GM23338 (cell line): ENCODE measurements around the gene CAD. TPM values are rescaled to one million over a fixed set of nuclear protein-coding genes. Genes with fewer than 3 reads are reported as not detected.

Source experiments
- ATAC-seq: fragments of 200-7000 bp; cut with Tn5 transposase; 3 replicates; pipeline ENCODE4 v1.9.1; 2020
- DNase-seq: peaks from one replicate; pipeline ENCODE4 v3.0.0-alpha.2; 2015; ENCODE audit warnings: low spot score
- H2AFZ ChIP-seq: fragments of 200-600 bp; sonication (generic); 2 replicates; pipeline ENCODE4 v1.8.0; 2016; ENCODE audit warnings: antibody characterized with exemption, mild to moderate bottlenecking, moderate library complexity
- H3F3A ChIP-seq: fragments of 200-600 bp; sonication (generic); replicated peaks from 2 replicates; pipeline ENCODE4 v1.8.0; 2017; ENCODE audit warnings: antibody characterized with exemption, mixed run types, low read depth
- H3K27ac ChIP-seq: fragments of 200-600 bp; sonication (generic); 2 replicates; pipeline ENCODE4 v1.6.1; 2016; ENCODE audit warnings: low read depth
- H3K27me3 ChIP-seq: fragments of 200-600 bp; sonication (generic); 2 replicates; pipeline ENCODE4 v1.8.0; 2016; ENCODE audit warnings: mild to moderate bottlenecking, mixed run types, moderate library complexity; ENCODE audit not compliant: insufficient read depth
- H3K36me3 ChIP-seq: fragments of 200-600 bp; sonication (generic); 2 replicates; pipeline ENCODE4 v1.8.0; 2016; ENCODE audit warnings: mild to moderate bottlenecking; ENCODE audit not compliant: insufficient read depth
- H3K4me1 ChIP-seq: fragments of 200-600 bp; sonication (generic); 2 replicates; pipeline ENCODE4 v1.8.0; 2016; ENCODE audit warnings: mild to moderate bottlenecking, moderate library complexity; ENCODE audit not compliant: insufficient read depth
- H3K4me2 ChIP-seq: fragments of 200-600 bp; sonication (generic); 2 replicates; pipeline ENCODE4 v1.7.1; 2017; ENCODE audit warnings: mixed run types
- H3K4me3 ChIP-seq: fragments of 200-600 bp; sonication (generic); 2 replicates; pipeline ENCODE4 v1.6.1; 2016; ENCODE audit warnings: mixed run types
- H3K79me2 ChIP-seq: fragments of 200-600 bp; sonication (generic); replicated peaks from 2 replicates; pipeline ENCODE4 v1.8.0; 2017; ENCODE audit warnings: mild to moderate bottlenecking; ENCODE audit not compliant: insufficient read depth
- H3K9me2 ChIP-seq: fragments of 200-600 bp; sonication (generic); 2 replicates; pipeline ENCODE4 v1.8.0; 2017; ENCODE audit not compliant: insufficient read depth
- H4K20me1 ChIP-seq: fragments of 200-600 bp; sonication (generic); replicated peaks from 2 replicates; pipeline ENCODE4 v1.8.0; 2017; ENCODE audit warnings: mild to moderate bottlenecking; ENCODE audit not compliant: insufficient read depth
- H3K27ac Mint-ChIP-seq: 2 replicates; pipeline ENCODE4 v1.8.0; 2020; ENCODE audit warnings: inconsistent platforms, mild to moderate bottlenecking, moderate library complexity, mixed read lengths
- H3K27me3 Mint-ChIP-seq: 3 replicates; pipeline ENCODE4 v1.8.0; 2022; ENCODE audit warnings: low read depth, mild to moderate bottlenecking, moderate library complexity, mixed read lengths, inconsistent platforms; ENCODE audit not compliant: insufficient read depth, poor library complexity
- H3K36me3 Mint-ChIP-seq: 3 replicates; pipeline ENCODE4 v1.8.0; 2021; ENCODE audit warnings: low read depth, mild to moderate bottlenecking, inconsistent platforms, moderate library complexity, mixed read lengths
- H3K4me1 Mint-ChIP-seq: 3 replicates; pipeline ENCODE4 v1.8.0; 2020; ENCODE audit warnings: mild to moderate bottlenecking, inconsistent platforms, mixed read lengths
- H3K4me3 Mint-ChIP-seq: 3 replicates; pipeline ENCODE4 v1.8.0; 2021; ENCODE audit warnings: moderate library complexity, mild to moderate bottlenecking, inconsistent platforms, mixed read lengths
- H3K9me3 Mint-ChIP-seq: 3 replicates; pipeline ENCODE4 v1.8.0; 2020; ENCODE audit warnings: moderate library complexity, mild to moderate bottlenecking, inconsistent platforms, mixed read lengths
- CREB1 ChIP-seq: fragments of 250-450 bp; sonication (Bioruptor Pico); IDR thresholded peaks from 2 replicates; pipeline ENCODE4 v1.5.0; 2020; ENCODE audit warnings: low read depth, mild to moderate bottlenecking, moderate library complexity
- EZH2 ChIP-seq: fragments of 200-600 bp; sonication (generic); IDR thresholded peaks from one replicate; pipeline ENCODE4 v1.8.0; 2017; ENCODE audit warnings: antibody characterized with exemption, mild to moderate bottlenecking, low read depth; ENCODE audit not compliant: unreplicated experiment
- EZH2phosphoT487 ChIP-seq: fragments of 200-600 bp; sonication (generic); IDR thresholded peaks from one replicate; pipeline ENCODE4 v1.8.1; 2018; ENCODE audit warnings: antibody characterized with exemption; ENCODE audit not compliant: unreplicated experiment
- JUNB ChIP-seq: IDR thresholded peaks from one replicate; pipeline ENCODE4 v1.6.1; 2016; ENCODE audit warnings: antibody characterized with exemption; ENCODE audit not compliant: unreplicated experiment
- NANOG ChIP-seq: IDR thresholded peaks from 2 replicates; pipeline ENCODE4 v1.6.1; 2016; ENCODE audit warnings: antibody characterized with exemption, borderline replicate concordance
- POLR2AphosphoS5 ChIP-seq: IDR thresholded peaks from 2 replicates; pipeline ENCODE4 v1.6.1; 2016; ENCODE audit warnings: antibody characterized with exemption, low read depth
- STAT1 ChIP-seq: IDR thresholded peaks from one replicate; pipeline ENCODE4 v1.6.1; 2016; ENCODE audit warnings: antibody characterized with exemption; ENCODE audit not compliant: unreplicated experiment
- ZNF114 ChIP-seq: fragments of 250-450 bp; sonication (Bioruptor Pico); IDR thresholded peaks from 2 replicates; pipeline ENCODE4 v1.5.0; 2020; ENCODE audit warnings: mild to moderate bottlenecking, moderate library complexity
- ZNF331 ChIP-seq: fragments of 250-450 bp; sonication (Bioruptor Pico); IDR thresholded peaks from 2 replicates; pipeline ENCODE4 v1.5.0; 2020; ENCODE audit warnings: low read depth, mild to moderate bottlenecking, moderate library complexity
- polyA plus RNA-seq: library from polyadenylated mRNA; unstranded; fragments of >200 nt; fragmentation: Nextera tagmentation; extraction: Ambion mirVana; gene quantifications from 2 replicates; pipeline ENCODE4 v1.2.1, GENCODE V29; 2016
- total RNA-seq: library from RNA; depleted of rRNA; stranded (reverse); fragments of >200 nt; shearing (Covaris generic); gene quantifications from 2 replicates; pipeline ENCODE4 v1.2.3, GENCODE V29; 2014
- TF ChIP-seq, protein P1 (sequence below): IDR thresholded peaks from 2 replicates; pipeline ENCODE4 v1.6.1; 2016; ENCODE audit warnings: antibody characterized with exemption
- TF ChIP-seq, protein P2 (sequence below): IDR thresholded peaks from one replicate; pipeline ENCODE4 v1.6.1; 2018; ENCODE audit warnings: antibody characterized with exemption; ENCODE audit not compliant: unreplicated experiment
- TF ChIP-seq, protein P3 (sequence below), 2 experiments: fragments of 200-600 bp in 1 of 2; sonication (generic) in 1 of 2; conservative IDR thresholded peaks; 2 replicates each; pipeline versions ENCODE4 v1.5.1 to v1.6.1; 2016 to 2017; ENCODE audit warnings: antibody characterized with exemption in 2 of 2, low read depth in 2 of 2, mild to moderate bottlenecking in 2 of 2, moderate library complexity in 1 of 2
- TF ChIP-seq, protein P4 (sequence below): fragments of 250-450 bp; sonication (Bioruptor Pico); IDR thresholded peaks from 2 replicates; pipeline ENCODE4 v1.5.0; 2020; ENCODE audit warnings: mild to moderate bottlenecking, moderate library complexity

The CAD gene
- total and polyA plus RNA-seq, 2 experiments from 2014 or later = 38.1 to 147 TPM

DNA sequence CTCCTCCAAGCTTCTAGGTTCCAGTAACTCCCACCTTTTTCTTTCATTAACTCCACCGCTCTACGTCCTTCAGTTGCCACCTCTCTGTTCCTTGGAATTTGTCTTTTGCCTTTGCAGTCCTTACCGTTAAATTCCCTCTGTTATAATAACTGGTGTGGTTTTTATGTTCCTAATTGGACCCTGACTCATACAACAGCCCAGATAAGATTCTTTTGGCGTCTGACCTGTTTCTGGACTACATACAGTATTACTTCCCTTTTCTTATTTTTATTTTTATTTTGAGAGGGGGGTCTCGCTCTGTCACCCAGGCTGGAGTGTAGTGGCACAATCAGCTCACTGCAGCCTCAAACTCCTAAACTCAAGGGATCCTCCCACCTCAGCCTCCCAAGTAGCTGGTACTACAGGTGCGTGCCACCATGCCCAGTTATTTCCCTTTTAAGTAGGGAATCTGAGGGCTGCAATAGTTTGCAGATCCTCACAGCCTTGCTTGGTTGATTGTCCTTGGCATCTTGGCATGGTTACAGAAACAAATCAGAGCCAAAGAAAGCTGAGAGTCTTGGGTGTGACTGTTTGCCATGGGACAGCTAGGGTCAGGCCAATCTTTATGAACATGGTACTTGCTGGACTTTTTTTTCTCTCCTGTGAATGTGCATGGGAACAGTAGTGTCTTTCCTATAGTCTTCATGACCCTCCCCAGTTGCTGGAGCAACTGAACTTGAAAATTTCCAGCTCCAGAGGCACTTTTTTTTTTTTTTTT, 46.4 kb upstream of the CAD start (continued):
- TF ChIP-seq, protein P1, sequence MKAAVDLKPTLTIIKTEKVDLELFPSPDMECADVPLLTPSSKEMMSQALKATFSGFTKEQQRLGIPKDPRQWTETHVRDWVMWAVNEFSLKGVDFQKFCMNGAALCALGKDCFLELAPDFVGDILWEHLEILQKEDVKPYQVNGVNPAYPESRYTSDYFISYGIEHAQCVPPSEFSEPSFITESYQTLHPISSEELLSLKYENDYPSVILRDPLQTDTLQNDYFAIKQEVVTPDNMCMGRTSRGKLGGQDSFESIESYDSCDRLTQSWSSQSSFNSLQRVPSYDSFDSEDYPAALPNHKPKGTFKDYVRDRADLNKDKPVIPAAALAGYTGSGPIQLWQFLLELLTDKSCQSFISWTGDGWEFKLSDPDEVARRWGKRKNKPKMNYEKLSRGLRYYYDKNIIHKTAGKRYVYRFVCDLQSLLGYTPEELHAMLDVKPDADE = no peak
- TF ChIP-seq ZNF331 (CRISPR knock-in tag) (no peak), JUNB (no peak), POLR2AphosphoS5 (no peak), EZH2 (no peak), ZNF114 (CRISPR knock-in tag) (no peak), STAT1 (no peak), CREB1 (CRISPR knock-in tag) (no peak), EZH2phosphoT487 (no peak)
- TF ChIP-seq, protein P2, sequence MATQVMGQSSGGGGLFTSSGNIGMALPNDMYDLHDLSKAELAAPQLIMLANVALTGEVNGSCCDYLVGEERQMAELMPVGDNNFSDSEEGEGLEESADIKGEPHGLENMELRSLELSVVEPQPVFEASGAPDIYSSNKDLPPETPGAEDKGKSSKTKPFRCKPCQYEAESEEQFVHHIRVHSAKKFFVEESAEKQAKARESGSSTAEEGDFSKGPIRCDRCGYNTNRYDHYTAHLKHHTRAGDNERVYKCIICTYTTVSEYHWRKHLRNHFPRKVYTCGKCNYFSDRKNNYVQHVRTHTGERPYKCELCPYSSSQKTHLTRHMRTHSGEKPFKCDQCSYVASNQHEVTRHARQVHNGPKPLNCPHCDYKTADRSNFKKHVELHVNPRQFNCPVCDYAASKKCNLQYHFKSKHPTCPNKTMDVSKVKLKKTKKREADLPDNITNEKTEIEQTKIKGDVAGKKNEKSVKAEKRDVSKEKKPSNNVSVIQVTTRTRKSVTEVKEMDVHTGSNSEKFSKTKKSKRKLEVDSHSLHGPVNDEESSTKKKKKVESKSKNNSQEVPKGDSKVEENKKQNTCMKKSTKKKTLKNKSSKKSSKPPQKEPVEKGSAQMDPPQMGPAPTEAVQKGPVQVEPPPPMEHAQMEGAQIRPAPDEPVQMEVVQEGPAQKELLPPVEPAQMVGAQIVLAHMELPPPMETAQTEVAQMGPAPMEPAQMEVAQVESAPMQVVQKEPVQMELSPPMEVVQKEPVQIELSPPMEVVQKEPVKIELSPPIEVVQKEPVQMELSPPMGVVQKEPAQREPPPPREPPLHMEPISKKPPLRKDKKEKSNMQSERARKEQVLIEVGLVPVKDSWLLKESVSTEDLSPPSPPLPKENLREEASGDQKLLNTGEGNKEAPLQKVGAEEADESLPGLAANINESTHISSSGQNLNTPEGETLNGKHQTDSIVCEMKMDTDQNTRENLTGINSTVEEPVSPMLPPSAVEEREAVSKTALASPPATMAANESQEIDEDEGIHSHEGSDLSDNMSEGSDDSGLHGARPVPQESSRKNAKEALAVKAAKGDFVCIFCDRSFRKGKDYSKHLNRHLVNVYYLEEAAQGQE = no peak

GRCh38 chr2:27171351-27171848, 45.8 kb upstream of the CAD start:
- no peaks in the 10 kb centered on the region for H3K9me3 Mint-ChIP-seq
- no peak for DNase-seq
- Histone ChIP-seq H3K4me1 (no peaks in the 10 kb centered on the region; the same call in 1 of the 2 replicates), H4K20me1 (no peaks in the 10 kb centered on the region), H3K27me3 (no peaks in the 10 kb centered on the region), H3K27ac (no peak overlapping the region), H3K79me2 (no peaks in the 10 kb centered on the region), H3K4me2 (no peak overlapping the region), H3K4me3 (no peak overlapping the region), H2AFZ (no peak overlapping the region), H3F3A (no peaks in the 10 kb centered on the region), H3K36me3 (no peaks in the 10 kb centered on the region), H3K9me2 (no peaks in the 10 kb centered on the region)
- no peak overlapping the region for H3K4me3 Mint-ChIP-seq
- no peak overlapping the region for H3K27ac Mint-ChIP-seq
- H3K4me1 Mint-ChIP-seq = peaks cover 9% of the 10 kb centered on the region; the same call in 2 of the 3 replicates
- no peak for ATAC-seq
- H3K36me3 Mint-ChIP-seq = no peaks in the 10 kb centered on the region
- H3K27me3 Mint-ChIP-seq = no peaks in the 10 kb centered on the region
- TF ChIP-seq, protein P3, sequence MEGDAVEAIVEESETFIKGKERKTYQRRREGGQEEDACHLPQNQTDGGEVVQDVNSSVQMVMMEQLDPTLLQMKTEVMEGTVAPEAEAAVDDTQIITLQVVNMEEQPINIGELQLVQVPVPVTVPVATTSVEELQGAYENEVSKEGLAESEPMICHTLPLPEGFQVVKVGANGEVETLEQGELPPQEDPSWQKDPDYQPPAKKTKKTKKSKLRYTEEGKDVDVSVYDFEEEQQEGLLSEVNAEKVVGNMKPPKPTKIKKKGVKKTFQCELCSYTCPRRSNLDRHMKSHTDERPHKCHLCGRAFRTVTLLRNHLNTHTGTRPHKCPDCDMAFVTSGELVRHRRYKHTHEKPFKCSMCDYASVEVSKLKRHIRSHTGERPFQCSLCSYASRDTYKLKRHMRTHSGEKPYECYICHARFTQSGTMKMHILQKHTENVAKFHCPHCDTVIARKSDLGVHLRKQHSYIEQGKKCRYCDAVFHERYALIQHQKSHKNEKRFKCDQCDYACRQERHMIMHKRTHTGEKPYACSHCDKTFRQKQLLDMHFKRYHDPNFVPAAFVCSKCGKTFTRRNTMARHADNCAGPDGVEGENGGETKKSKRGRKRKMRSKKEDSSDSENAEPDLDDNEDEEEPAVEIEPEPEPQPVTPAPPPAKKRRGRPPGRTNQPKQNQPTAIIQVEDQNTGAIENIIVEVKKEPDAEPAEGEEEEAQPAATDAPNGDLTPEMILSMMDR (conservative IDR thresholded peaks at IDR 0.05; ENCODE audit: low read depth in 2 of 2) = no peak
- TF ChIP-seq NANOG (no peak), ZNF331 (CRISPR knock-in tag) (no peak)
- TF ChIP-seq, protein P4, sequence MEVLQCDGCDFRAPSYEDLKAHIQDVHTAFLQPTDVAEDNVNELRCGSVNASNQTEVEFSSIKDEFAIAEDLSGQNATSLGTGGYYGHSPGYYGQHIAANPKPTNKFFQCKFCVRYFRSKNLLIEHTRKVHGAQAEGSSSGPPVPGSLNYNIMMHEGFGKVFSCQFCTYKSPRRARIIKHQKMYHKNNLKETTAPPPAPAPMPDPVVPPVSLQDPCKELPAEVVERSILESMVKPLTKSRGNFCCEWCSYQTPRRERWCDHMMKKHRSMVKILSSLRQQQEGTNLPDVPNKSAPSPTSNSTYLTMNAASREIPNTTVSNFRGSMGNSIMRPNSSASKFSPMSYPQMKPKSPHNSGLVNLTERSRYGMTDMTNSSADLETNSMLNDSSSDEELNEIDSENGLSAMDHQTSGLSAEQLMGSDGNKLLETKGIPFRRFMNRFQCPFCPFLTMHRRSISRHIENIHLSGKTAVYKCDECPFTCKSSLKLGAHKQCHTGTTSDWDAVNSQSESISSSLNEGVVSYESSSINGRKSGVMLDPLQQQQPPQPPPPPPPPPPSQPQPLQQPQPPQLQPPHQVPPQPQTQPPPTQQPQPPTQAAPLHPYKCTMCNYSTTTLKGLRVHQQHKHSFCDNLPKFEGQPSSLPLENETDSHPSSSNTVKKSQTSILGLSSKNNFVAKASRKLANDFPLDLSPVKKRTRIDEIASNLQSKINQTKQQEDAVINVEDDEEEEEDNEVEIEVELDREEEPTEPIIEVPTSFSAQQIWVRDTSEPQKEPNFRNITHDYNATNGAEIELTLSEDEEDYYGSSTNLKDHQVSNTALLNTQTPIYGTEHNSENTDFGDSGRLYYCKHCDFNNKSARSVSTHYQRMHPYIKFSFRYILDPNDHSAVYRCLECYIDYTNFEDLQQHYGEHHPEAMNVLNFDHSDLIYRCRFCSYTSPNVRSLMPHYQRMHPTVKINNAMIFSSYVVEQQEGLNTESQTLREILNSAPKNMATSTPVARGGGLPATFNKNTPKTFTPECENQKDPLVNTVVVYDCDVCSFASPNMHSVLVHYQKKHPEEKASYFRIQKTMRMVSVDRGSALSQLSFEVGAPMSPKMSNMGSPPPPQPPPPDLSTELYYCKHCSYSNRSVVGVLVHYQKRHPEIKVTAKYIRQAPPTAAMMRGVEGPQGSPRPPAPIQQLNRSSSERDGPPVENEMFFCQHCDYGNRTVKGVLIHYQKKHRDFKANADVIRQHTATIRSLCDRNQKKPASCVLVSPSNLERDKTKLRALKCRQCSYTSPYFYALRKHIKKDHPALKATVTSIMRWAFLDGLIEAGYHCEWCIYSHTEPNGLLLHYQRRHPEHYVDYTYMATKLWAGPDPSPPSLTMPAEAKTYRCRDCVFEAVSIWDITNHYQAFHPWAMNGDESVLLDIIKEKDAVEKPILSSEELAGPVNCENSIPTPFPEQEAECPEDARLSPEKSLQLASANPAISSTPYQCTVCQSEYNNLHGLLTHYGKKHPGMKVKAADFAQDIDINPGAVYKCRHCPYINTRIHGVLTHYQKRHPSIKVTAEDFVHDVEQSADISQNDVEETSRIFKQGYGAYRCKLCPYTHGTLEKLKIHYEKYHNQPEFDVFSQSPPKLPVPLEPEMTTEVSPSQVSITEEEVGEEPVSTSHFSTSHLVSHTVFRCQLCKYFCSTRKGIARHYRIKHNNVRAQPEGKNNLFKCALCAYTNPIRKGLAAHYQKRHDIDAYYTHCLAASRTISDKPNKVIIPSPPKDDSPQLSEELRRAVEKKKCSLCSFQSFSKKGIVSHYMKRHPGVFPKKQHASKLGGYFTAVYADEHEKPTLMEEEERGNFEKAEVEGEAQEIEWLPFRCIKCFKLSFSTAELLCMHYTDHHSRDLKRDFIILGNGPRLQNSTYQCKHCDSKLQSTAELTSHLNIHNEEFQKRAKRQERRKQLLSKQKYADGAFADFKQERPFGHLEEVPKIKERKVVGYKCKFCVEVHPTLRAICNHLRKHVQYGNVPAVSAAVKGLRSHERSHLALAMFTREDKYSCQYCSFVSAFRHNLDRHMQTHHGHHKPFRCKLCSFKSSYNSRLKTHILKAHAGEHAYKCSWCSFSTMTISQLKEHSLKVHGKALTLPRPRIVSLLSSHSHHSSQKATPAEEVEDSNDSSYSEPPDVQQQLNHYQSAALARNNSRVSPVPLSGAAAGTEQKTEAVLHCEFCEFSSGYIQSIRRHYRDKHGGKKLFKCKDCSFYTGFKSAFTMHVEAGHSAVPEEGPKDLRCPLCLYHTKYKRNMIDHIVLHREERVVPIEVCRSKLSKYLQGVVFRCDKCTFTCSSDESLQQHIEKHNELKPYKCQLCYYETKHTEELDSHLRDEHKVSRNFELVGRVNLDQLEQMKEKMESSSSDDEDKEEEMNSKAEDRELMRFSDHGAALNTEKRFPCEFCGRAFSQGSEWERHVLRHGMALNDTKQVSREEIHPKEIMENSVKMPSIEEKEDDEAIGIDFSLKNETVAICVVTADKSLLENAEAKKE (CRISPR knock-in tag) = no peak
